Measurements from ENCODE around the gene SEC62.

SEC62 gene

GRCh38 chr3:169965562-169966427 is 812 bp upstream of the SEC62 start:
- no peak for TF ChIP-seq CTCF (IDR thresholded peaks at IDR 0.05; ENCODE audit: borderline replicate concordance, control extremely low read depth, extremely low read depth, insufficient read depth, missing control alignments)
- DNase-seq (ENCODE audit: low spot score): no peak

GRCh38 chr3:169966951-169967915 is 626 bp downstream of the SEC62 start:
- TF ChIP-seq CTCF (IDR thresholded peaks at IDR 0.05; ENCODE audit: borderline replicate concordance, control extremely low read depth, extremely low read depth, insufficient read depth, missing control alignments): no peak
- DNase-seq (ENCODE audit: low spot score): no peak
- in situ Hi-C loops (cut with MboI; ENCODE audit: low sequenced_read_pairs, unreplicated experiment): no loop called here

More at GRCh38 chr3:169965562-169966427, 812 bp upstream of the SEC62 start:
- in situ Hi-C loops (cut with MboI; ENCODE audit: low sequenced_read_pairs, unreplicated experiment): no loop called here

GRCh38 chr3:169968224-169968885 is 1.7 kb downstream of the SEC62 start:
- TF ChIP-seq CTCF (IDR thresholded peaks at IDR 0.05; ENCODE audit: borderline replicate concordance, control extremely low read depth, extremely low read depth, insufficient read depth, missing control alignments): no peak
- no peak for DNase-seq (ENCODE audit: low spot score)
- in situ Hi-C loops (cut with MboI; ENCODE audit: low sequenced_read_pairs, unreplicated experiment): no loop called here

- no peak for DNase-seq (ENCODE audit: low spot score)
- TF ChIP-seq CTCF (IDR thresholded peaks at IDR 0.05; ENCODE audit: borderline replicate concordance, control extremely low read depth, extremely low read depth, insufficient read depth, missing control alignments): no peak
- in situ Hi-C loops (cut with MboI; ENCODE audit: low sequenced_read_pairs, unreplicated experiment): no loop called here
Measured at GRCh38 chr3:169969174-169970095, 2.8 kb downstream of the SEC62 start.

- no peak for TF ChIP-seq CTCF (IDR thresholded peaks at IDR 0.05; ENCODE audit: borderline replicate concordance, control extremely low read depth, extremely low read depth, insufficient read depth, missing control alignments)
- DNase-seq (ENCODE audit: low spot score): no peak
- in situ Hi-C loops (cut with MboI; ENCODE audit: low sequenced_read_pairs, unreplicated experiment): no loop called here
Measured at GRCh38 chr3:169970847-169971246, 4.2 kb downstream of the SEC62 start.
